SK-N-SH (cell line): ENCODE data around the gene CGGBP1. TPM values are rescaled to one million over a fixed set of nuclear protein-coding genes. Genes with fewer than 3 reads are reported as not detected.
A peak's percentile ranks its signal among the peaks of the same experiment; 100 is the strongest.

Experiments used
- CTCF ChIA-PET: fragments of 300-600, 350-600 bp; formaldehyde crosslinking; extraction: SDS; loops from one replicate; lab custom pipeline; 2021; lab: Yijun Ruan, JAX
- POLR2A ChIA-PET: fragments of 350-600 bp; sonication (Branson Sonifier 250); formaldehyde crosslinking; extraction: SDS; loops from one replicate; lab custom pipeline; 2020; ENCODE audit warnings: antibody characterized with exemption, inconsistent platforms; lab: Yijun Ruan, JAX
- DNase-seq: peaks from one replicate; pipeline ENCODE4 v3.0.0; 2012
- H2AFZ ChIP-seq: fragments of 200-600 bp; sonication (generic); 2 replicates; pipeline ENCODE4 v1.8.1; 2016; ENCODE audit warnings: antibody characterized with exemption, mild to moderate bottlenecking, low read depth
- H3F3A ChIP-seq: fragments of 200-600 bp; sonication (generic); replicated peaks from 2 replicates; pipeline ENCODE3; 2016; ENCODE audit warnings: antibody characterized with exemption, mild to moderate bottlenecking; ENCODE audit not compliant: insufficient read depth
- H3K27ac ChIP-seq, 2 experiments: fragments of 200-500 bp in 1 of 2; fragments of 200-600 bp in 1 of 2; sonication (Bioruptor generic) in 1 of 2; sonication (generic), shearing (Covaris generic) in 1 of 2; 2 replicates each; pipeline versions ENCODE4 v1.5.1 to v1.6.1; 2014 to 2016; ENCODE audit warnings: low read depth in 2 of 2, inconsistent platforms in 1 of 2, low read length in 1 of 2, mild to moderate bottlenecking in 1 of 2, mixed read lengths in 1 of 2
- H3K27me3 ChIP-seq: fragments of 200-600 bp; sonication (generic), shearing (Covaris generic); 2 replicates; pipeline ENCODE4 v1.6.1; 2016; ENCODE audit warnings: mixed run types; ENCODE audit not compliant: insufficient read depth
- H3K36me3 ChIP-seq, 2 experiments: fragments of 200-500 bp in 1 of 2; fragments of 200-600 bp in 1 of 2; sonication (Bioruptor generic) in 1 of 2; sonication (generic) in 1 of 2; replicated peaks in 1 of 2; 2 replicates each; pipeline versions ENCODE3 to v1.5.1; 2014 to 2016; ENCODE audit warnings: low read length in 1 of 2, mild to moderate bottlenecking in 1 of 2; ENCODE audit not compliant: insufficient read depth in 2 of 2, control insufficient read depth in 1 of 2
- H3K4me1 ChIP-seq, 2 experiments: fragments of 200-500 bp in 1 of 2; fragments of 200-600 bp in 1 of 2; sonication (Bioruptor generic) in 1 of 2; sonication (generic), shearing (Covaris generic) in 1 of 2; 2 replicates each; pipeline versions ENCODE4 v1.5.1 to v1.6.1; 2014 to 2016; ENCODE audit warnings: low read depth in 1 of 2, low read length in 1 of 2, mixed run types in 1 of 2; ENCODE audit not compliant: insufficient read depth in 2 of 2, control insufficient read depth in 1 of 2
- H3K4me2 ChIP-seq: fragments of 200-600 bp; sonication (generic), shearing (Covaris generic); 2 replicates; pipeline ENCODE4 v1.6.1; 2017; ENCODE audit warnings: mixed run types
- H3K4me3 ChIP-seq, 2 experiments: fragments of 200-500 bp in 1 of 2; fragments of 200-600 bp in 1 of 2; sonication (Bioruptor generic) in 1 of 2; sonication (generic), shearing (Covaris generic) in 1 of 2; 2 replicates each; pipeline versions ENCODE4 v1.5.1 to v1.8.1; 2014 to 2016; ENCODE audit warnings: low read depth in 2 of 2, inconsistent platforms in 1 of 2, low read length in 1 of 2, mild to moderate bottlenecking in 1 of 2, mixed read lengths in 1 of 2, moderate library complexity in 1 of 2
- H3K79me2 ChIP-seq: fragments of 200-600 bp; sonication (generic); 2 replicates; pipeline ENCODE4 v1.8.1; 2017; ENCODE audit warnings: mild to moderate bottlenecking; ENCODE audit not compliant: insufficient read depth
- H3K9ac ChIP-seq: fragments of 200-600 bp; sonication (generic); 2 replicates; pipeline ENCODE4 v1.6.1; 2017; ENCODE audit warnings: mixed run types
- H3K9me2 ChIP-seq: fragments of 200-600 bp; sonication (generic); 2 replicates; pipeline ENCODE4 v1.6.1; 2017; ENCODE audit warnings: mixed run types
- H3K9me3 ChIP-seq: fragments of 200-600 bp; sonication (generic); 2 replicates; pipeline ENCODE4 v1.6.1; 2017; ENCODE audit warnings: mixed run types, mild to moderate bottlenecking, moderate library complexity
- H4K20me1 ChIP-seq: fragments of 200-600 bp; sonication (generic); 2 replicates; pipeline ENCODE4 v1.6.1; 2017; ENCODE audit warnings: mild to moderate bottlenecking, mixed run types; ENCODE audit not compliant: insufficient read depth
- ELF1 ChIP-seq: IDR thresholded peaks from 2 replicates; pipeline ENCODE4 v1.4.0; 2012
- EP300 ChIP-seq, 2 experiments: IDR thresholded peaks; 2 replicates each; pipeline versions ENCODE4 v1.4.0 to v1.6.1; 2012; ENCODE audit warnings: borderline replicate concordance in 1 of 2, low read depth in 1 of 2, low read length in 1 of 2
- FOSL2 ChIP-seq: IDR thresholded peaks from 2 replicates; pipeline ENCODE4 v1.4.0; 2012; ENCODE audit warnings: low read depth, mild to moderate bottlenecking, moderate library complexity, borderline replicate concordance
- FOXJ3 ChIP-seq: sonication (generic); formaldehyde crosslinking; IDR thresholded peaks from 2 replicates; pipeline ENCODE4 v1.5.1; 2020; ENCODE audit warnings: mild to moderate bottlenecking, missing genetic modification reagents
- FOXM1 ChIP-seq: IDR thresholded peaks from 2 replicates; pipeline ENCODE4 v1.4.0; 2012; ENCODE audit warnings: low read depth, mild to moderate bottlenecking
- JUND ChIP-seq: IDR thresholded peaks from 2 replicates; pipeline ENCODE4 v1.4.0; 2012
- MEF2A ChIP-seq: IDR thresholded peaks from 2 replicates; pipeline ENCODE4 v1.4.0; 2012; ENCODE audit warnings: low read depth, borderline replicate concordance
- POLR2AphosphoS5 ChIP-seq: IDR thresholded peaks from 2 replicates; pipeline ENCODE4 v1.6.1; 2012; ENCODE audit warnings: low read depth, low read length
- RAD21 ChIP-seq: IDR thresholded peaks from 2 replicates; pipeline ENCODE4 v1.6.1; 2012; ENCODE audit warnings: mild to moderate bottlenecking, low read length
- SMC3 ChIP-seq: IDR thresholded peaks from 2 replicates; pipeline ENCODE4 v1.6.1; 2012; ENCODE audit warnings: low read depth, low read length, improper control_type of control experiment
- TCF12 ChIP-seq: IDR thresholded peaks from 2 replicates; pipeline ENCODE4 v1.4.0; 2012
- TEAD4 ChIP-seq: IDR thresholded peaks from 2 replicates; pipeline ENCODE4 v1.4.0; 2012; ENCODE audit warnings: mild to moderate bottlenecking, borderline replicate concordance; ENCODE audit not compliant: insufficient read depth
- WGBS: methylation state at CpG from one replicate; pipeline ENCODE4 v1.1.6; 2017; ENCODE audit warnings: low lambda C conversion rate; 5-methylcytosine and 5-hydroxymethylcytosine counted together
- polyA plus RNA-seq, 3 experiments: library from polyadenylated mRNA; depleted of rRNA; stranded (reverse); fragments of >200 nt; gene quantifications; 2 replicates each; pipeline ENCODE4 v1.2.3, GENCODE V29; 2012
- TF ChIP-seq, protein P1 (sequence below): IDR thresholded peaks from 2 replicates; pipeline ENCODE4; 2012
- TF ChIP-seq, protein P2 (sequence below): IDR thresholded peaks from 2 replicates; pipeline ENCODE4 v1.6.1; 2012; ENCODE audit warnings: mild to moderate bottlenecking, low read depth, low read length, moderate library complexity
- TF ChIP-seq, protein P3 (sequence below): fragments of 200-600 bp; sonication (generic); IDR thresholded peaks from 2 replicates; pipeline ENCODE4 v1.6.1; 2017; ENCODE audit warnings: antibody characterized with exemption, mild to moderate bottlenecking, moderate library complexity
- TF ChIP-seq, protein P4 (sequence below): IDR thresholded peaks from 2 replicates; pipeline ENCODE4 v1.4.0; 2012; ENCODE audit warnings: low read depth, borderline replicate concordance
- TF ChIP-seq, protein P5 (sequence below): IDR thresholded peaks from 2 replicates; pipeline ENCODE4 v1.4.0; 2012; ENCODE audit warnings: low read depth

CGGBP1 gene
- polyA plus RNA-seq, 1 of the 3 experiments (the other 2 are of a cell fraction): 34.5 TPM

DNA sequence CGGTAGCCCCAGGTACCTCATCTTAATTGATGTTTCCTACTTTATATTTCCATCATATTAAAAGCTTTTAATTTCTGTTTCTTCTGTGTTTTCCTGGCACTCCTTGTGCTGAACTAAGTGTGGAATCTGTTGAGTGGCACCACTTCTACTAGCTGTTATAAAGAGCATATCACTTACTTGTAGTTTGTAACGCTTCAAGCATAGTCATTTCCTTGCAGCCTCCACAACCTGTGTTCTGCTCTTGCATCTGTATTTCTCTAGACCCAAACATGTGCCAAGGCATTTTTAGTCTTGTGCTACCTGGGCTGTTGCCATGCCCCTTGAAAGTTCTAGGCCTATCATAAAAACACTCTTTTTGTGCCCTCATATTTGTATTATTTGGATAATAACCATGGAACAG lies 16.3 kb upstream of the CGGBP1 start:
- peaks cover 26% of the 10 kb centered on the region for H4K20me1 ChIP-seq
- WGBS: 98% methylated on average over 2 of the region's 2 CpGs
- CTCF ChIA-PET: no interaction called here

DNA sequence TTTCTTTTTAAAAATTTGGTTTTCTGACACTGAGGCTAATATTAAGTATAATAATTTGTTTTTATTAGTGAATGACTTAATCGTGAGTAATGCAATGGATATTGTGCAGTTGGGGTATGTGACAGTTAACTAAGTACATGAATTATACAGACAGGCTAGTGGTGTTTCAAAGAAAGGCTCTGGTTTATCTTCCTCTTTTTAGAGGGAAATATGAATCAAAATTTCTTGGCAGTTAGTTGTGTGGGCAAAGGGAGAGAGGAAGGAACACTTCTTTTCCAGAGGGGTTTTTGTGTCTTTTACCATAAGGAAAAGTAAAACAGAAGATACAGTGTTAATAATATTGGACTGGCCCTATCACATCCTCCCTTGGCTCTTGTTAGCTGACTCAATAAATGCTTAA lies 2.9 kb upstream of the CGGBP1 start:
- peaks cover 90% of the 10 kb centered on the region for H3K79me2 ChIP-seq
- no peaks in the 10 kb centered on the region for H3K9me2 ChIP-seq
- H3K4me1 ChIP-seq: peaks cover 5 to 15% of the 10 kb centered on the region in 2 experiments; a peak in 2 of 4 replicates
- peak overlapping the region; percentile 25; the same call in 1 of the 2 replicates for H3K9ac ChIP-seq
- CTCF ChIA-PET: no interaction called here
- H3K27me3 ChIP-seq: no peaks in the 10 kb centered on the region
- peaks cover 37% of the 10 kb centered on the region for H4K20me1 ChIP-seq
- no peak for DNase-seq
- TF ChIP-seq, protein P1, sequence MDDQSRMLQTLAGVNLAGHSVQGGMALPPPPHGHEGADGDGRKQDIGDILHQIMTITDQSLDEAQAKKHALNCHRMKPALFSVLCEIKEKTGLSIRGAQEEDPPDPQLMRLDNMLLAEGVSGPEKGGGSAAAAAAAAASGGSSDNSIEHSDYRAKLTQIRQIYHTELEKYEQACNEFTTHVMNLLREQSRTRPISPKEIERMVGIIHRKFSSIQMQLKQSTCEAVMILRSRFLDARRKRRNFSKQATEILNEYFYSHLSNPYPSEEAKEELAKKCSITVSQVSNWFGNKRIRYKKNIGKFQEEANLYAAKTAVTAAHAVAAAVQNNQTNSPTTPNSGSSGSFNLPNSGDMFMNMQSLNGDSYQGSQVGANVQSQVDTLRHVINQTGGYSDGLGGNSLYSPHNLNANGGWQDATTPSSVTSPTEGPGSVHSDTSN: peak; percentile 13; the same call in 1 of the 2 replicates
- TF ChIP-seq, protein P2, sequence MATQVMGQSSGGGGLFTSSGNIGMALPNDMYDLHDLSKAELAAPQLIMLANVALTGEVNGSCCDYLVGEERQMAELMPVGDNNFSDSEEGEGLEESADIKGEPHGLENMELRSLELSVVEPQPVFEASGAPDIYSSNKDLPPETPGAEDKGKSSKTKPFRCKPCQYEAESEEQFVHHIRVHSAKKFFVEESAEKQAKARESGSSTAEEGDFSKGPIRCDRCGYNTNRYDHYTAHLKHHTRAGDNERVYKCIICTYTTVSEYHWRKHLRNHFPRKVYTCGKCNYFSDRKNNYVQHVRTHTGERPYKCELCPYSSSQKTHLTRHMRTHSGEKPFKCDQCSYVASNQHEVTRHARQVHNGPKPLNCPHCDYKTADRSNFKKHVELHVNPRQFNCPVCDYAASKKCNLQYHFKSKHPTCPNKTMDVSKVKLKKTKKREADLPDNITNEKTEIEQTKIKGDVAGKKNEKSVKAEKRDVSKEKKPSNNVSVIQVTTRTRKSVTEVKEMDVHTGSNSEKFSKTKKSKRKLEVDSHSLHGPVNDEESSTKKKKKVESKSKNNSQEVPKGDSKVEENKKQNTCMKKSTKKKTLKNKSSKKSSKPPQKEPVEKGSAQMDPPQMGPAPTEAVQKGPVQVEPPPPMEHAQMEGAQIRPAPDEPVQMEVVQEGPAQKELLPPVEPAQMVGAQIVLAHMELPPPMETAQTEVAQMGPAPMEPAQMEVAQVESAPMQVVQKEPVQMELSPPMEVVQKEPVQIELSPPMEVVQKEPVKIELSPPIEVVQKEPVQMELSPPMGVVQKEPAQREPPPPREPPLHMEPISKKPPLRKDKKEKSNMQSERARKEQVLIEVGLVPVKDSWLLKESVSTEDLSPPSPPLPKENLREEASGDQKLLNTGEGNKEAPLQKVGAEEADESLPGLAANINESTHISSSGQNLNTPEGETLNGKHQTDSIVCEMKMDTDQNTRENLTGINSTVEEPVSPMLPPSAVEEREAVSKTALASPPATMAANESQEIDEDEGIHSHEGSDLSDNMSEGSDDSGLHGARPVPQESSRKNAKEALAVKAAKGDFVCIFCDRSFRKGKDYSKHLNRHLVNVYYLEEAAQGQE: no peak
- TF ChIP-seq TCF12: peak; percentile 24
- H3K4me2 ChIP-seq: peak overlapping the region; percentile 87
- H2AFZ ChIP-seq: no peak overlapping the region
- no peaks in the 10 kb centered on the region for H3F3A ChIP-seq
- no peak overlapping the region for H3K4me3 ChIP-seq
- WGBS: 43% methylated on average over 1 of the region's 1 CpG
- H3K9me3 ChIP-seq: no peaks in the 10 kb centered on the region
- peak overlapping the region in 1 of 2 experiments; percentile 26; a peak in 2 of 4 replicates for H3K27ac ChIP-seq
- POLR2A ChIA-PET: no interaction called here
- H3K36me3 ChIP-seq: peaks cover 3 to 7% of the 10 kb centered on the region in 2 experiments

More for the DNA sequence above, 16.3 kb upstream of the CGGBP1 start:
- no peak overlapping the region for H3K27ac ChIP-seq
- no peak for DNase-seq
- H2AFZ ChIP-seq: no peak overlapping the region
- H3K9ac ChIP-seq: no peak overlapping the region
- H3K36me3 ChIP-seq: no peaks in the 10 kb centered on the region
- H3K79me2 ChIP-seq: peaks cover 94% of the 10 kb centered on the region
- no peaks in the 10 kb centered on the region for H3K9me2 ChIP-seq
- TF ChIP-seq RAD21: no peak
- TF ChIP-seq ELF1: no peak
- TF ChIP-seq, protein P3, sequence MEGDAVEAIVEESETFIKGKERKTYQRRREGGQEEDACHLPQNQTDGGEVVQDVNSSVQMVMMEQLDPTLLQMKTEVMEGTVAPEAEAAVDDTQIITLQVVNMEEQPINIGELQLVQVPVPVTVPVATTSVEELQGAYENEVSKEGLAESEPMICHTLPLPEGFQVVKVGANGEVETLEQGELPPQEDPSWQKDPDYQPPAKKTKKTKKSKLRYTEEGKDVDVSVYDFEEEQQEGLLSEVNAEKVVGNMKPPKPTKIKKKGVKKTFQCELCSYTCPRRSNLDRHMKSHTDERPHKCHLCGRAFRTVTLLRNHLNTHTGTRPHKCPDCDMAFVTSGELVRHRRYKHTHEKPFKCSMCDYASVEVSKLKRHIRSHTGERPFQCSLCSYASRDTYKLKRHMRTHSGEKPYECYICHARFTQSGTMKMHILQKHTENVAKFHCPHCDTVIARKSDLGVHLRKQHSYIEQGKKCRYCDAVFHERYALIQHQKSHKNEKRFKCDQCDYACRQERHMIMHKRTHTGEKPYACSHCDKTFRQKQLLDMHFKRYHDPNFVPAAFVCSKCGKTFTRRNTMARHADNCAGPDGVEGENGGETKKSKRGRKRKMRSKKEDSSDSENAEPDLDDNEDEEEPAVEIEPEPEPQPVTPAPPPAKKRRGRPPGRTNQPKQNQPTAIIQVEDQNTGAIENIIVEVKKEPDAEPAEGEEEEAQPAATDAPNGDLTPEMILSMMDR: no peak
- no peak for TF ChIP-seq POLR2AphosphoS5
- no peak for TF ChIP-seq JUND
- TF ChIP-seq, protein P4, sequence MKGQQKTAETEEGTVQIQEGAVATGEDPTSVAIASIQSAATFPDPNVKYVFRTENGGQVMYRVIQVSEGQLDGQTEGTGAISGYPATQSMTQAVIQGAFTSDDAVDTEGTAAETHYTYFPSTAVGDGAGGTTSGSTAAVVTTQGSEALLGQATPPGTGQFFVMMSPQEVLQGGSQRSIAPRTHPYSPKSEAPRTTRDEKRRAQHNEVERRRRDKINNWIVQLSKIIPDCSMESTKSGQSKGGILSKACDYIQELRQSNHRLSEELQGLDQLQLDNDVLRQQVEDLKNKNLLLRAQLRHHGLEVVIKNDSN: no peak
- TF ChIP-seq FOXM1: no peak
- TF ChIP-seq FOXJ3 (CRISPR knock-in tag): no peak
- no peak for TF ChIP-seq TCF12
- no peak for TF ChIP-seq TEAD4
- no peak for TF ChIP-seq MEF2A
- TF ChIP-seq, protein P5, sequence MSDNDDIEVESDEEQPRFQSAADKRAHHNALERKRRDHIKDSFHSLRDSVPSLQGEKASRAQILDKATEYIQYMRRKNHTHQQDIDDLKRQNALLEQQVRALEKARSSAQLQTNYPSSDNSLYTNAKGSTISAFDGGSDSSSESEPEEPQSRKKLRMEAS: no peak
- TF ChIP-seq EP300 (IDR thresholded peaks at IDR 0.05; ENCODE audit: borderline replicate concordance in 1 of 2, low read depth in 1 of 2, low read length in 1 of 2): no peak
- no peak for TF ChIP-seq SMC3
- TF ChIP-seq FOSL2: no peak
- TF ChIP-seq, all 33 proteins: peak for 0
- Histone ChIP-seq H3K27me3 (no peaks in the 10 kb centered on the region), H3K4me2 (no peak overlapping the region), H3K4me1 (no peaks in the 10 kb centered on the region; a peak in 2 of 4 replicates), H3K4me3 (no peak overlapping the region), H3K9me3 (no peaks in the 10 kb centered on the region), H3F3A (no peaks in the 10 kb centered on the region)
- POLR2A ChIA-PET: no interaction called here
